HL-60 (cell line): ENCODE data around the gene VARS2.

ENCODE experiments used
- CTCF ChIP-seq: IDR thresholded peaks from one replicate; pipeline ENCODE4 v1.5.1; 2011; ENCODE audit warnings: low read length, control low read depth, inconsistent platforms; ENCODE audit not compliant: insufficient read depth
- GABPA ChIP-seq: IDR thresholded peaks from 2 replicates; pipeline ENCODE4 v1.6.1; 2012; ENCODE audit warnings: low read depth
- POLR2AphosphoS5 ChIP-seq: IDR thresholded peaks from 2 replicates; pipeline ENCODE4 v1.6.1; 2012; ENCODE audit warnings: low read depth
- REST ChIP-seq: IDR thresholded peaks from 2 replicates; pipeline ENCODE4 v1.6.1; 2012; ENCODE audit warnings: low read depth; ENCODE audit not compliant: insufficient replicate concordance
- SPI1 ChIP-seq: IDR thresholded peaks from 2 replicates; pipeline ENCODE4 v1.6.1; 2012; ENCODE audit warnings: low read depth, mild to moderate bottlenecking, borderline replicate concordance

GRCh38 chr6:30928677-30929076 lies 14.6 kb downstream of the VARS2 start:
- TF ChIP-seq CTCF (no peak), REST (no peak), POLR2AphosphoS5 (no peak), GABPA (no peak), SPI1 (no peak)
